Measurements from ENCODE around the gene SLC47A2.

The SLC47A2 gene

GRCh38 chr17:19649274-19649541 is 67.2 kb downstream of the SLC47A2 start:
- TF ChIP-seq, protein P1, sequence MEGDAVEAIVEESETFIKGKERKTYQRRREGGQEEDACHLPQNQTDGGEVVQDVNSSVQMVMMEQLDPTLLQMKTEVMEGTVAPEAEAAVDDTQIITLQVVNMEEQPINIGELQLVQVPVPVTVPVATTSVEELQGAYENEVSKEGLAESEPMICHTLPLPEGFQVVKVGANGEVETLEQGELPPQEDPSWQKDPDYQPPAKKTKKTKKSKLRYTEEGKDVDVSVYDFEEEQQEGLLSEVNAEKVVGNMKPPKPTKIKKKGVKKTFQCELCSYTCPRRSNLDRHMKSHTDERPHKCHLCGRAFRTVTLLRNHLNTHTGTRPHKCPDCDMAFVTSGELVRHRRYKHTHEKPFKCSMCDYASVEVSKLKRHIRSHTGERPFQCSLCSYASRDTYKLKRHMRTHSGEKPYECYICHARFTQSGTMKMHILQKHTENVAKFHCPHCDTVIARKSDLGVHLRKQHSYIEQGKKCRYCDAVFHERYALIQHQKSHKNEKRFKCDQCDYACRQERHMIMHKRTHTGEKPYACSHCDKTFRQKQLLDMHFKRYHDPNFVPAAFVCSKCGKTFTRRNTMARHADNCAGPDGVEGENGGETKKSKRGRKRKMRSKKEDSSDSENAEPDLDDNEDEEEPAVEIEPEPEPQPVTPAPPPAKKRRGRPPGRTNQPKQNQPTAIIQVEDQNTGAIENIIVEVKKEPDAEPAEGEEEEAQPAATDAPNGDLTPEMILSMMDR (IDR thresholded peaks at IDR 0.05): no peak

DNA sequence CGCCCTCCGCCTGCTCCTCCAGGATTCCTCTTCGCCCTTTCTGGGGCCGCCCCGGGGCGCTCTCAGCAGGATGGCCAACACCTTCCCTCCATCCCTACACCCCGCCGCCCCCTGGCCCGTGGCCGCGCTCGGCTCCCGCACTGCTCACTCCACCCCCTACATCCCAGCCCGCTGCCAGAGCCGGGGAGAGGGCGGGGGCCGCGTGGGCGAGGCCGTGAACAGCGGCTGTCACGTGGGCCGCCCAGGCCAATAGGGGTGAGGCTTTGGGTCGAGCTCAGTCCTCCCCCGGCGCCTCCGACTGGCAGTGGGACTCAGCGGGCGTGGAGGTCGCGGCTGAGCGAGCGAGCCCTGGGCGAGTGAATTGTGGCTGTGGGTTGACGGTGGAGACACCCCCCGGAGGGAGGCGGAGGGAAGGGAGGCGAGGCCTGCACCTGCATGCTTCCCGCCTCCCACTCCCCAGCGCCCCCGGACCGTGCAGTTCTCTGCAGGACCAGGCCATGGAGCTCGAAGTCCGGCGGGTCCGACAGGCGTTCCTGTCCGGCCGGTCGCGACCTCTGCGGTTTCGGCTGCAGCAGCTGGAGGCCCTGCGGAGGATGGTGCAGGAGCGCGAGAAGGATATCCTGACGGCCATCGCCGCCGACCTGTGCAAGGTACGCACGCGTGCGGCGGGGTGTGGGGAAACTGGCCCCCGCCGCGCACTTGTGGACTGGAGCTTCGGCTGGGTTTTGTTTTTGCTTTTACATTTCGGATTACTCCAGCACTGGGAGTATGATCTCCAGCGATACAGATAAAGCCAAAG is 67.7 kb downstream of the SLC47A2 start, which contains the start of gene ALDH3A2:
ALDH3A2 (plus strand) TSS at position 277 of the 799 bp plus-strand sequence; CDS start at position 498, 221 bp downstream.
- TF ChIP-seq, protein P1 (IDR thresholded peaks at IDR 0.05): no peak; the same call in 1 of the 2 replicates

DNA sequence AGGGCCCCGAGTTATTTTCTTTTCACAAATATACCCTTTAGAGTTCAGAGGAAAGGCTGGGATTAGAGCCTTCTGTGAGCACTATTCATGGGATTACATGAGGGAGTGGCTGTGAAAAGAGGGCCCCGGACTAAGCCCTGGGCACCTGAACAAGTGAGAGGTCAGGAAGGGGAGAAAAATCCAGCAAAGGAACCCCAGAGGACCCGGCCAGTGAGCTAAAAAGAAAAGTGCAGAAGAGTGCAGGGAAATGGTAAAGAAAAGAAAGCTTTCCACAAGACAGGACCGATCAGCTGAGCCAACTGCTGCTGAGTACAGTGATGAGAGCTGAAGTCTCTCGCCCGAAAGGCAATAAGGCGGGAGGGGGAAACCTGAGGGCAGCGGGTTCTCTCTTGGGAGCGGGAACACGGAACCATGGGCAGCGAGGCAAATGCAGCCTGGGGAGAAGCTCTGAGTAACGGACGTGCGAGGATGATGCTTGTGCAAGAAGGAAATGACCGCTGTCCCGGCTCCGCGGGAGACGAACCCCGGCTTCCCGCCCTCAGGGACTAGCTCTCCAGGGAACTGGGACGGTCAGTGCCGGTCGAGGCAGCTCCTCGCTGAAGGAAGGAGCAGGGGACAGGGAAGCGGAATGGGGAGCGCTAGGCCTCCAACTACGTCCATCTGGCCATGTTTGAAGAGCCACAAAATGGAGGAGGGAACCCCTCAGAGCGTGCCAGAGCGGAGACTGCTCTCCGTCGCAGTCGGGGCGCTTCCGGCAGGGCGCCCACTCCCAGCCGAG is 68.5 kb downstream of the SLC47A2 start:
- TF ChIP-seq, protein P1 (IDR thresholded peaks at IDR 0.05): no peak

- TF ChIP-seq, protein P1 (IDR thresholded peaks at IDR 0.05): no peak
Measured at GRCh38 chr17:19646788-19647696, 69.3 kb downstream of the SLC47A2 start.

DNA sequence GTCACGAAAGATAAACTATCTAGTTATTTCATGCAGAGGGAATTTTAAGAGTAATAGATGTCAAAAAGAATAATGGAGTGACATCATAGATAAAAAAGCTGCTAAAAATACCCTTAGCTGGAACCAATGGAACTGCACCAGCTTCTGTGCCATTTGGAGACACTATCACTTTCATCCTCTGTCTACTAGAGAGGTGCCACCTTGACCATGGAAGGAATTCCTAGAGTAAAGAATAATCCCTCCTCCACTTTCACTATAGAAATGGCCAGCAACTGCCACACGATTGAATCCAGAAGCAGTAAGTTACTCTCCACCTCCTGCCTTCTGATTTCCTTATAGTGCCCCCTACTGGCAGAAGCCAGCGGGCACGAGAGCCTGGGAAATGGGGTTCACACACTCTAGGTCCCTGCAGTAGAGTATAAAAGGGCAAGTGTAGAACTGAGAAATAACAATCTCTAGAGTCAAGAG is 70.6 kb downstream of the SLC47A2 start:
- TF ChIP-seq, protein P1 (IDR thresholded peaks at IDR 0.05): peak; percentile 73

GRCh38 chr17:19644493-19645210 is 71.7 kb downstream of the SLC47A2 start:
- TF ChIP-seq, protein P1 (IDR thresholded peaks at IDR 0.05): no peak
